Neural crest cell (in vitro differentiated cells): ENCODE data around the gene GNG11. TPM values are rescaled to one million over a fixed set of nuclear protein-coding genes. Genes with fewer than 3 reads are reported as not detected.

ENCODE experiments used
- DNase-seq: peaks from one replicate; pipeline ENCODE4 v3.0.0; 2021; ENCODE audit warnings: low read depth, mixed read lengths, low spot score
- H3K27ac Mint-ChIP-seq: one replicate; pipeline ENCODE4 v1.8.0; 2021; ENCODE audit warnings: mild to moderate bottlenecking, mixed read lengths; ENCODE audit not compliant: unreplicated experiment
- H3K27me3 Mint-ChIP-seq: 2 replicates; pipeline ENCODE4 v1.8.0; 2021; ENCODE audit warnings: low read depth, mild to moderate bottlenecking, mixed read lengths
- H3K36me3 Mint-ChIP-seq: 2 replicates; pipeline ENCODE4 v1.8.0; 2021; ENCODE audit warnings: low read depth, mild to moderate bottlenecking, mixed read lengths
- H3K4me1 Mint-ChIP-seq: 2 replicates; pipeline ENCODE4 v1.8.0; 2021; ENCODE audit warnings: mixed read lengths
- H3K4me3 Mint-ChIP-seq: one replicate; pipeline ENCODE4 v1.8.0; 2021; ENCODE audit warnings: mild to moderate bottlenecking, mixed read lengths
- H3K9me3 Mint-ChIP-seq: 2 replicates; pipeline ENCODE4 v1.8.0; 2021; ENCODE audit warnings: mixed read lengths
- CTCF ChIP-seq: fragments of 200-600 bp; sonication (generic); conservative IDR thresholded peaks from 2 replicates; pipeline ENCODE4 v1.5.0; 2021; ENCODE audit warnings: antibody characterized with exemption, mild to moderate bottlenecking
- total RNA-seq: library from RNA; stranded (reverse); gene quantifications from 2 replicates; pipeline ENCODE4 v1.2.1, GENCODE V29; 2021

Gene GNG11
- total RNA-seq, 1 donor from 2014 or later, result 8.9 TPM

- H3K27ac Mint-ChIP-seq, result no peak overlapping the region
- H3K27me3 Mint-ChIP-seq, result no peaks in the 10 kb centered on the region
- TF ChIP-seq CTCF, result no peak
- no peak for DNase-seq
- H3K9me3 Mint-ChIP-seq, result no peaks in the 10 kb centered on the region
- H3K4me1 Mint-ChIP-seq, result no peaks in the 10 kb centered on the region
- no peaks in the 10 kb centered on the region for H3K36me3 Mint-ChIP-seq
- no peak overlapping the region for H3K4me3 Mint-ChIP-seq
These were observed 33.8 kb downstream of the GNG11 start for GRCh38 chr7:93955304-93955703.

GRCh38 chr7:93957767-93958166, 36.2 kb downstream of the GNG11 start:
- no peak for DNase-seq
- H3K27ac Mint-ChIP-seq, result no peak overlapping the region
- H3K4me3 Mint-ChIP-seq, result no peak overlapping the region
- H3K4me1 Mint-ChIP-seq, result no peaks in the 10 kb centered on the region
- H3K36me3 Mint-ChIP-seq, result no peaks in the 10 kb centered on the region
- H3K27me3 Mint-ChIP-seq, result no peaks in the 10 kb centered on the region
- no peak for TF ChIP-seq CTCF
- H3K9me3 Mint-ChIP-seq, result no peaks in the 10 kb centered on the region

GRCh38 chr7:93958216-93958615, 36.7 kb downstream of the GNG11 start:
- Mint-ChIP-seq H3K36me3 (no peaks in the 10 kb centered on the region), H3K4me1 (no peaks in the 10 kb centered on the region), H3K27ac (no peak overlapping the region), H3K4me3 (no peak overlapping the region), H3K27me3 (no peaks in the 10 kb centered on the region), H3K9me3 (no peaks in the 10 kb centered on the region)
- TF ChIP-seq CTCF, result no peak
- DNase-seq, result no peak

- no peaks in the 10 kb centered on the region for H3K9me3 Mint-ChIP-seq
- no peak overlapping the region for H3K27ac Mint-ChIP-seq
- no peaks in the 10 kb centered on the region for H3K36me3 Mint-ChIP-seq
- DNase-seq, result no peak
- H3K4me3 Mint-ChIP-seq, result no peak overlapping the region
- H3K4me1 Mint-ChIP-seq, result no peaks in the 10 kb centered on the region
- TF ChIP-seq CTCF, result no peak
- no peaks in the 10 kb centered on the region for H3K27me3 Mint-ChIP-seq
These were observed 37.1 kb downstream of the GNG11 start for GRCh38 chr7:93958651-93959050.

GRCh38 chr7:93960986-93961385, 39.5 kb downstream of the GNG11 start:
- Mint-ChIP-seq H3K27me3 (no peaks in the 10 kb centered on the region), H3K4me3 (no peak overlapping the region), H3K27ac (no peak overlapping the region), H3K36me3 (no peaks in the 10 kb centered on the region), H3K4me1 (no peaks in the 10 kb centered on the region), H3K9me3 (no peaks in the 10 kb centered on the region)
- DNase-seq, result no peak
- TF ChIP-seq CTCF, result no peak

GRCh38 chr7:93964262-93964661, 42.7 kb downstream of the GNG11 start:
- Mint-ChIP-seq H3K9me3 (no peaks in the 10 kb centered on the region), H3K36me3 (no peaks in the 10 kb centered on the region), H3K27ac (no peak overlapping the region), H3K27me3 (no peaks in the 10 kb centered on the region), H3K4me3 (no peak overlapping the region), H3K4me1 (no peaks in the 10 kb centered on the region)
- no peak for TF ChIP-seq CTCF
- no peak for DNase-seq
